Nephron (organoid): ENCODE results near the gene SLC2A4RG.
A peak's percentile ranks its signal among the peaks of the same experiment; 100 is the strongest.

Experiments
- H3K27ac Mint-ChIP-seq, 3 experiments: 2 replicates each; pipeline ENCODE4 v1.8.0; 2020; ENCODE audit warnings: mixed read lengths in 3 of 3, mild to moderate bottlenecking in 2 of 3, moderate library complexity in 1 of 3
- H3K27me3 Mint-ChIP-seq: 2 replicates; pipeline ENCODE4 v1.8.0; 2021; ENCODE audit warnings: low read depth, mild to moderate bottlenecking, moderate library complexity, mixed read lengths
- H3K36me3 Mint-ChIP-seq: 2 replicates; pipeline ENCODE4 v1.8.0; 2020; ENCODE audit warnings: low read depth, mixed read lengths
- H3K4me1 Mint-ChIP-seq: 2 replicates; pipeline ENCODE4 v1.8.0; 2020; ENCODE audit warnings: mixed read lengths
- H3K4me3 Mint-ChIP-seq, 3 experiments: 2 replicates each; pipeline ENCODE4 v1.8.0; 2020; ENCODE audit warnings: mild to moderate bottlenecking in 3 of 3, mixed read lengths in 3 of 3, moderate library complexity in 2 of 3
- H3K9me3 Mint-ChIP-seq: 2 replicates; pipeline ENCODE4 v1.8.0; 2020; ENCODE audit warnings: mixed read lengths
- CTCF ChIP-seq, 3 experiments: fragments of 200-600 bp; sonication (generic); IDR thresholded peaks; one replicate each; pipeline ENCODE4 v1.5.0; 2021; ENCODE audit warnings: antibody characterized with exemption in 3 of 3; ENCODE audit not compliant: unreplicated experiment in 3 of 3

SLC2A4RG gene

GRCh38 chr20:63743210-63743970, 3.8 kb downstream of the SLC2A4RG start:
- peak overlapping the region; percentile 45 to 58 (median 46) for H3K4me3 Mint-ChIP-seq
- H3K9me3 Mint-ChIP-seq, result no peaks in the 10 kb centered on the region
- TF ChIP-seq CTCF (IDR thresholded peaks at IDR 0.05; ENCODE audit: unreplicated experiment in 3 of 3), result no peak
- H3K27me3 Mint-ChIP-seq, result no peaks in the 10 kb centered on the region
- H3K27ac Mint-ChIP-seq, result peak overlapping the region in 2 of 3 experiments; percentile 26 to 78
- H3K4me1 Mint-ChIP-seq, result peaks cover 4% of the 10 kb centered on the region
- H3K36me3 Mint-ChIP-seq, result peaks cover 24% of the 10 kb centered on the region

- H3K4me1 Mint-ChIP-seq, result peaks cover 4% of the 10 kb centered on the region
- H3K4me3 Mint-ChIP-seq, result no peak overlapping the region
- peaks cover 24% of the 10 kb centered on the region for H3K36me3 Mint-ChIP-seq
- no peak for TF ChIP-seq CTCF (IDR thresholded peaks at IDR 0.05; ENCODE audit: unreplicated experiment in 3 of 3)
- no peaks in the 10 kb centered on the region for H3K27me3 Mint-ChIP-seq
- H3K9me3 Mint-ChIP-seq, result no peaks in the 10 kb centered on the region
- peak overlapping the region in 1 of 3 experiments; percentile 51 for H3K27ac Mint-ChIP-seq
Measured at GRCh38 chr20:63744158-63744557, 4.6 kb downstream of the SLC2A4RG start.

- H3K36me3 Mint-ChIP-seq, result peaks cover 24% of the 10 kb centered on the region
- no peak overlapping the region for H3K4me3 Mint-ChIP-seq
- peaks cover 4% of the 10 kb centered on the region for H3K4me1 Mint-ChIP-seq
- H3K27me3 Mint-ChIP-seq, result no peaks in the 10 kb centered on the region
- H3K27ac Mint-ChIP-seq, result peak overlapping the region in 2 of 3 experiments; percentile 51 to 56
- TF ChIP-seq CTCF (IDR thresholded peaks at IDR 0.05; ENCODE audit: unreplicated experiment in 3 of 3), result no peak
- no peaks in the 10 kb centered on the region for H3K9me3 Mint-ChIP-seq
Measured at GRCh38 chr20:63744574-63745423, 5.2 kb downstream of the SLC2A4RG start.

- Mint-ChIP-seq H3K36me3 (peaks cover 24% of the 10 kb centered on the region), H3K4me1 (peaks cover 4% of the 10 kb centered on the region), H3K27me3 (no peaks in the 10 kb centered on the region), H3K27ac (peak overlapping the region; percentile 21 to 66 (median 56)), H3K9me3 (no peaks in the 10 kb centered on the region), H3K4me3 (no peak overlapping the region)
- TF ChIP-seq CTCF (IDR thresholded peaks at IDR 0.05; ENCODE audit: unreplicated experiment in 3 of 3), result no peak
Measured at GRCh38 chr20:63745424-63745805, 5.8 kb downstream of the SLC2A4RG start.

- Mint-ChIP-seq H3K27ac (peak overlapping the region; percentile 21 to 66 (median 56)), H3K4me3 (no peak overlapping the region), H3K4me1 (peaks cover 4% of the 10 kb centered on the region), H3K36me3 (peaks cover 24% of the 10 kb centered on the region), H3K9me3 (no peaks in the 10 kb centered on the region), H3K27me3 (no peaks in the 10 kb centered on the region)
- TF ChIP-seq CTCF (IDR thresholded peaks at IDR 0.05; ENCODE audit: unreplicated experiment in 3 of 3), result no peak
Measured at GRCh38 chr20:63745961-63746731, 6.6 kb downstream of the SLC2A4RG start.
